Fibroblast of the aortic adventitia (primary cell): ENCODE data around the gene VWCE. TPM values are rescaled to one million over a fixed set of nuclear protein-coding genes. Genes with fewer than 3 reads are reported as not detected.
"Not testable (repeated sequence)": the region's sequence is repeated elsewhere in the genome, so short reads cannot be mapped to it uniquely, and the experiment has no call there.

Experiments used
- DNase-seq: peaks from one replicate; pipeline ENCODE4 v3.0.0-alpha.2; 2010; ENCODE audit warnings: low read depth
- H3K4me3 ChIP-seq: 2 replicates; pipeline ENCODE4 v1.5.1; 2011; ENCODE audit warnings: low read depth, mild to moderate bottlenecking, control low read depth, low read length, moderate library complexity
- total RNA-seq: library from RNA; depleted of rRNA; stranded (reverse); fragments of >200 nt; gene quantifications from 2 replicates; pipeline ENCODE4 v1.2.3, GENCODE V29; 2012; ENCODE audit warnings: low replicate concordance

Gene VWCE
- total RNA-seq, 1 donor = 7.4 TPM

- not testable (repeated sequence) for H3K4me3 ChIP-seq, DNase-seq
Measured at GRCh38 chr11:61222047-61222446, 73.1 kb downstream of the VWCE start, which contains the start of gene PGA4. TSS of gene PGA4 (plus strand) at chr11:61222347. CDS start at chr11:61222401, 54 bp downstream.

- not testable (repeated sequence) for H3K4me3 ChIP-seq, DNase-seq
Measured at GRCh38 chr11:61219016-61219415, 76.1 kb downstream of the VWCE start.

GRCh38 chr11:61218306-61218705, 76.8 kb downstream of the VWCE start:
- H3K4me3 ChIP-seq, DNase-seq: not testable (repeated sequence)

- not testable (repeated sequence) for H3K4me3 ChIP-seq, DNase-seq
Measured at GRCh38 chr11:61213711-61214324, 81.3 kb downstream of the VWCE start.

- H3K4me3 ChIP-seq, DNase-seq: not testable (repeated sequence)
Measured at GRCh38 chr11:61212202-61212601, 82.9 kb downstream of the VWCE start.

- not testable (repeated sequence) for H3K4me3 ChIP-seq, DNase-seq
Measured at GRCh38 chr11:61211327-61211952, 83.7 kb downstream of the VWCE start.

GRCh38 chr11:61210629-61211028, 84.5 kb downstream of the VWCE start:
- H3K4me3 ChIP-seq, DNase-seq: not testable (repeated sequence)

Other genes with a start within 250 kb of the VWCE start
- not detected in 2 replicates for gene CD5, start 192.8 kb downstream of the VWCE start, total RNA-seq
- gene VPS37C, start 133.9 kb downstream of the VWCE start, total RNA-seq = 9.2 and 13.5 TPM in 2 replicates
- gene PGA3, start 91.8 kb downstream of the VWCE start, total RNA-seq = 0.18 TPM in 1 of 2 replicates, not detected in the other
- gene PGA4, start 73.0 kb downstream of the VWCE start, total RNA-seq = not detected in 2 replicates
- not detected in 2 replicates for gene PGA5, start 54.1 kb downstream of the VWCE start, total RNA-seq
- 290 and 382 TPM in 2 replicates for gene DDB1, start 37.8 kb upstream of the VWCE start, total RNA-seq
- 17.6 and 22.6 TPM in 2 replicates for gene TKFC, start 37.9 kb upstream of the VWCE start, total RNA-seq
- 60.6 and 62.5 TPM in 2 replicates for gene CYB561A3, start 66.6 kb upstream of the VWCE start, total RNA-seq
- gene TMEM138, start 67.1 kb upstream of the VWCE start, total RNA-seq = 13.7 and 38.5 TPM in 2 replicates
- 12.2 and 19.9 TPM in 2 replicates for gene TMEM216, start 97.3 kb upstream of the VWCE start, total RNA-seq
- gene CPSF7, start 134.7 kb upstream of the VWCE start, total RNA-seq = 26.6 and 33.8 TPM in 2 replicates
- 51.5 and 67.4 TPM in 2 replicates for gene SDHAF2, start 134.8 kb upstream of the VWCE start, total RNA-seq
- gene LRRC10B, start 213.4 kb upstream of the VWCE start, total RNA-seq = 0.27 TPM in 1 of 2 replicates, not detected in the other